HepG2 (cell line): Measurements from ENCODE around the gene HOXD9.

Source experiments
- CHD2 ChIP-seq: IDR thresholded peaks from 2 replicates; pipeline ENCODE4 v1.6.1; 2011; ENCODE audit warnings: low read depth, low read length, improper control_type of control experiment
- EP300 ChIP-seq, 3 experiments: sonication (generic) in 1 of 3; formaldehyde crosslinking in 1 of 3; IDR thresholded peaks; 2 replicates each; pipeline versions ENCODE4 v1.5.1 to v1.6.1; 2011 to 2020; ENCODE audit warnings: low read depth in 2 of 3, low read length in 2 of 3, borderline replicate concordance in 1 of 3, improper control_type of control experiment in 1 of 3, mild to moderate bottlenecking in 1 of 3, missing genetic modification reagents in 1 of 3, moderate library complexity in 1 of 3
- EZH2 ChIP-seq: conservative IDR thresholded peaks from 2 replicates; pipeline ENCODE4 v1.6.1; 2012; ENCODE audit warnings: mild to moderate bottlenecking, low read depth, low read length, moderate library complexity
- MYC ChIP-seq: sonication (generic); formaldehyde crosslinking; IDR thresholded peaks from 2 replicates; pipeline ENCODE4 v1.9.0; 2021; ENCODE audit warnings: missing genetic modification reagents, borderline replicate concordance
- POLR2AphosphoS5 ChIP-seq: IDR thresholded peaks from 2 replicates; pipeline ENCODE4 v1.6.1; 2012; ENCODE audit warnings: low read depth, low read length
- XBP1 ChIP-seq: sonication (generic); formaldehyde crosslinking; IDR thresholded peaks from 2 replicates; pipeline ENCODE4 v1.5.0; 2020; ENCODE audit warnings: missing genetic modification reagents
- ZMYM2 ChIP-seq: sonication (generic); formaldehyde crosslinking; IDR thresholded peaks from 2 replicates; pipeline ENCODE4 v1.8.0; 2022; ENCODE audit warnings: mild to moderate bottlenecking, missing genetic modification reagents
- ZNF256 ChIP-seq: sonication (generic); formaldehyde crosslinking; conservative IDR thresholded peaks from 2 replicates; pipeline ENCODE4 v1.4.0; 2020; ENCODE audit warnings: missing genetic modification reagents
- TF ChIP-seq, protein P1 (sequence below): sonication (generic); formaldehyde crosslinking; IDR thresholded peaks from 2 replicates; pipeline ENCODE4 v1.5.0; 2020; ENCODE audit warnings: mild to moderate bottlenecking, missing genetic modification reagents, moderate library complexity

DNA sequence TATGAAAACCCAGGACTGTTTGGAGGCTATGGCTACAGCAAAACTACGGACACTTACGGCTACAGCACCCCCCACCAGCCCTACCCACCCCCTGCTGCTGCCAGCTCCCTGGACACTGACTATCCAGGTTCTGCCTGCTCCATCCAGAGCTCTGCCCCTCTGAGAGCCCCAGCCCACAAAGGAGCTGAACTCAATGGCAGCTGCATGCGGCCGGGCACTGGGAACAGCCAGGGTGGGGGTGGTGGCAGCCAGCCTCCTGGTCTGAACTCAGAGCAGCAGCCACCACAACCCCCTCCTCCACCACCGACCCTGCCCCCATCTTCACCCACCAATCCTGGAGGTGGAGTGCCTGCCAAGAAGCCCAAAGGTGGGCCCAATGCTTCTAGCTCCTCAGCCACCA is 46.7 kb downstream of the HOXD9 start:
- no peak for TF ChIP-seq EZH2
- TF ChIP-seq POLR2AphosphoS5: no peak
- TF ChIP-seq, protein P1, sequence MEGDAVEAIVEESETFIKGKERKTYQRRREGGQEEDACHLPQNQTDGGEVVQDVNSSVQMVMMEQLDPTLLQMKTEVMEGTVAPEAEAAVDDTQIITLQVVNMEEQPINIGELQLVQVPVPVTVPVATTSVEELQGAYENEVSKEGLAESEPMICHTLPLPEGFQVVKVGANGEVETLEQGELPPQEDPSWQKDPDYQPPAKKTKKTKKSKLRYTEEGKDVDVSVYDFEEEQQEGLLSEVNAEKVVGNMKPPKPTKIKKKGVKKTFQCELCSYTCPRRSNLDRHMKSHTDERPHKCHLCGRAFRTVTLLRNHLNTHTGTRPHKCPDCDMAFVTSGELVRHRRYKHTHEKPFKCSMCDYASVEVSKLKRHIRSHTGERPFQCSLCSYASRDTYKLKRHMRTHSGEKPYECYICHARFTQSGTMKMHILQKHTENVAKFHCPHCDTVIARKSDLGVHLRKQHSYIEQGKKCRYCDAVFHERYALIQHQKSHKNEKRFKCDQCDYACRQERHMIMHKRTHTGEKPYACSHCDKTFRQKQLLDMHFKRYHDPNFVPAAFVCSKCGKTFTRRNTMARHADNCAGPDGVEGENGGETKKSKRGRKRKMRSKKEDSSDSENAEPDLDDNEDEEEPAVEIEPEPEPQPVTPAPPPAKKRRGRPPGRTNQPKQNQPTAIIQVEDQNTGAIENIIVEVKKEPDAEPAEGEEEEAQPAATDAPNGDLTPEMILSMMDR: no peak
- no peak for TF ChIP-seq ZNF256 (CRISPR knock-in tag)
- TF ChIP-seq CHD2: no peak
- no peak for TF ChIP-seq ZMYM2 (CRISPR knock-in tag)
- no peak for TF ChIP-seq EP300 (IDR thresholded peaks at IDR 0.05; ENCODE audit: low read depth in 2 of 2, low read length in 2 of 2)
- TF ChIP-seq EP300 (CRISPR knock-in tag; IDR thresholded peaks at IDR 0.05; ENCODE audit: borderline replicate concordance): no peak
- TF ChIP-seq XBP1 (CRISPR knock-in tag): no peak
- TF ChIP-seq MYC: no peak
